ENCODE measurements around the gene NGF.

NGF gene

DNA sequence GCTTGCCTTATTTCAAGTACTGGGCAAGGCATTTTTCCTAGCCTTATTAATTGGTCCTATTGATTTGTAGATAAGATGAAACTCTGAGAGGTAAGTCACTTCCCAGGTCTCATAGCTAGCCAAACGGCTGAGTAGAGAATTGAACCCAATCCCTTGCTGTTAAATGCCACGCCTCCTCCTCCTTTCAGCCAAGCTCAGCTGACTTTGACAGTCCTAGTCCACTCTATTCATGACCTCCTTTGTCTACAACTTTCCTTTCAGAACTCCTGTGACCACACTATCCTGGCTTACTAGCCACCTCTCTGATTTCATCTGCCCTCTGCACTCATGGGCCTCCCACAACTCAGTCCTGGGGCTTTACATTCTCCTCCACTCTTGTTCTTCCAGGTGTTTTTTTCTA is 3.9 kb upstream of the NGF start:
- Histone ChIP-seq H3K9me2 (replicated peaks; ENCODE audit: insufficient read depth, low read length) (no peaks in the 10 kb centered on the region), H3K4me3 (ENCODE audit: low read length) (no peak overlapping the region), H3K9ac (ENCODE audit: low read length) (no peak overlapping the region), H3K4me1 (ENCODE audit: low read length) (no peaks in the 10 kb centered on the region), H3K4me2 (ENCODE audit: low read depth, low read length) (no peak overlapping the region), H3K36me3 (replicated peaks; ENCODE audit: insufficient read depth, low read length) (no peaks in the 10 kb centered on the region), H3K79me2 (ENCODE audit: low read length) (no peaks in the 10 kb centered on the region), H2AFZ (ENCODE audit: low read length) (no peak overlapping the region), H3K27me3 (replicated peaks; ENCODE audit: insufficient read depth, low read length) (no peaks in the 10 kb centered on the region), H3F3A (ENCODE audit: insufficient read depth, low read length) (no peaks in the 10 kb centered on the region), H3K9me3 (replicated peaks; ENCODE audit: insufficient read depth, low read length) (no peaks in the 10 kb centered on the region), H4K20me1 (ENCODE audit: insufficient read depth, low read length) (no peaks in the 10 kb centered on the region), H3K27ac (ENCODE audit: low read length) (no peak overlapping the region)
- DNase-seq, result no peak
- TF ChIP-seq EZH2phosphoT487 (IDR thresholded peaks at IDR 0.05; ENCODE audit: low read length), result no peak
- TF ChIP-seq EZH2 (optimal IDR thresholded peaks at IDR 0.05; ENCODE audit: low read depth, low read length), result no peak
- TF ChIP-seq, protein P1, sequence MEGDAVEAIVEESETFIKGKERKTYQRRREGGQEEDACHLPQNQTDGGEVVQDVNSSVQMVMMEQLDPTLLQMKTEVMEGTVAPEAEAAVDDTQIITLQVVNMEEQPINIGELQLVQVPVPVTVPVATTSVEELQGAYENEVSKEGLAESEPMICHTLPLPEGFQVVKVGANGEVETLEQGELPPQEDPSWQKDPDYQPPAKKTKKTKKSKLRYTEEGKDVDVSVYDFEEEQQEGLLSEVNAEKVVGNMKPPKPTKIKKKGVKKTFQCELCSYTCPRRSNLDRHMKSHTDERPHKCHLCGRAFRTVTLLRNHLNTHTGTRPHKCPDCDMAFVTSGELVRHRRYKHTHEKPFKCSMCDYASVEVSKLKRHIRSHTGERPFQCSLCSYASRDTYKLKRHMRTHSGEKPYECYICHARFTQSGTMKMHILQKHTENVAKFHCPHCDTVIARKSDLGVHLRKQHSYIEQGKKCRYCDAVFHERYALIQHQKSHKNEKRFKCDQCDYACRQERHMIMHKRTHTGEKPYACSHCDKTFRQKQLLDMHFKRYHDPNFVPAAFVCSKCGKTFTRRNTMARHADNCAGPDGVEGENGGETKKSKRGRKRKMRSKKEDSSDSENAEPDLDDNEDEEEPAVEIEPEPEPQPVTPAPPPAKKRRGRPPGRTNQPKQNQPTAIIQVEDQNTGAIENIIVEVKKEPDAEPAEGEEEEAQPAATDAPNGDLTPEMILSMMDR (IDR thresholded peaks at IDR 0.05; ENCODE audit: low read length), result no peak

DNA sequence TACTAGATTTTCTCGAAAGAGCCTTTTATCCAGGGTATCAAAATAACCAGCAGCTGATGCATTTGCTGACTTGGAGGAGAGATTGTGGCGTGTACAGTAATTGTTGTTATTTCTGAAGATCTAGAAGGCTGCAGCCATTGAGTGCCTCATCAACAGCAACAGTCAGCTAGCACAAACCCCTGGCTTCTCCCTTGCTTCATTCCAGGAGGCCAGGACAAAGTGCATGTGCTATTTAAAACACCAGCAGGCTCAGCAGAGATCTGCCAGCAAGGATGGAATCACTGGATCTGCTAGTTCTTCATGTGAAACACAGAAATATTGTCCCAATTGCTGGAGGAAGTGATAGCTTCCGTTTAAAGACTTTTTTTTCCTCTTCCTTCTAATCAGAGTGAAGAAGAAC is 2.8 kb upstream of the NGF start:
- no peaks in the 10 kb centered on the region for H4K20me1 ChIP-seq (ENCODE audit: insufficient read depth, low read length)
- no peak overlapping the region for H3K27ac ChIP-seq (ENCODE audit: low read length)
- H2AFZ ChIP-seq (ENCODE audit: low read length), result no peak overlapping the region
- H3K4me3 ChIP-seq (ENCODE audit: low read length), result no peak overlapping the region
- H3K9me3 ChIP-seq (replicated peaks; ENCODE audit: insufficient read depth, low read length), result no peaks in the 10 kb centered on the region
- H3K4me2 ChIP-seq (ENCODE audit: low read depth, low read length), result no peak overlapping the region
- H3K9me2 ChIP-seq (replicated peaks; ENCODE audit: insufficient read depth, low read length), result no peaks in the 10 kb centered on the region
- no peaks in the 10 kb centered on the region for H3K4me1 ChIP-seq (ENCODE audit: low read length)
- H3F3A ChIP-seq (ENCODE audit: insufficient read depth, low read length), result no peaks in the 10 kb centered on the region
- no peak overlapping the region for H3K9ac ChIP-seq (ENCODE audit: low read length)
- TF ChIP-seq EZH2 (optimal IDR thresholded peaks at IDR 0.05; ENCODE audit: low read depth, low read length) (no peak), EZH2phosphoT487 (IDR thresholded peaks at IDR 0.05; ENCODE audit: low read length) (no peak)
- TF ChIP-seq, protein P1 (IDR thresholded peaks at IDR 0.05; ENCODE audit: low read length), result no peak
- no peaks in the 10 kb centered on the region for H3K36me3 ChIP-seq (replicated peaks; ENCODE audit: insufficient read depth, low read length)
- no peaks in the 10 kb centered on the region for H3K27me3 ChIP-seq (replicated peaks; ENCODE audit: insufficient read depth, low read length)
- H3K79me2 ChIP-seq (ENCODE audit: low read length), result no peaks in the 10 kb centered on the region
- no peak for DNase-seq

DNA sequence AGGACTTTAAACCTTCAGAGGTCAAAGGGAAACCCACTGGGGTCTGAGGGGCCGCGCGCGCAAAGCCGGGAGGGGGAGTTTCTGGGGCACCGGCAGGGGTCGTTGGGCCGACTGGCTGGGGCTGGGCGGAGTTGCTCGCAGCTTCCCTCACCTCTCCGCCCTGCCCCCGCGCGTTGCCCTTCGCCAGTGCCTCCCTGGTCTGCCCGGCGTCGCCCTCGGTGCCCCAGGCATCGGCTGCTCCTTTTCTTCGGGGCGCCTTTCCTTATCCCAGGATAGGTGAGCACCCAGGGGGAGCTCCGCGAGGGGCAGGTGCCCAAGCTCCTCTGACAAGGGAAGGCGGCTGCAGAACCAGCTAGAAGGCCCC is 390 bp upstream of the NGF start:
- Histone ChIP-seq H3K9ac (ENCODE audit: low read length) (no peak overlapping the region), H3K4me2 (ENCODE audit: low read depth, low read length) (no peak overlapping the region), H3K79me2 (ENCODE audit: low read length) (no peaks in the 10 kb centered on the region), H3K9me2 (replicated peaks; ENCODE audit: insufficient read depth, low read length) (no peaks in the 10 kb centered on the region), H2AFZ (ENCODE audit: low read length) (no peak overlapping the region), H3K27me3 (replicated peaks; ENCODE audit: insufficient read depth, low read length) (no peaks in the 10 kb centered on the region), H3F3A (ENCODE audit: insufficient read depth, low read length) (no peaks in the 10 kb centered on the region), H3K27ac (ENCODE audit: low read length) (no peak overlapping the region), H3K4me1 (ENCODE audit: low read length) (no peaks in the 10 kb centered on the region), H3K9me3 (replicated peaks; ENCODE audit: insufficient read depth, low read length) (no peaks in the 10 kb centered on the region), H4K20me1 (ENCODE audit: insufficient read depth, low read length) (no peaks in the 10 kb centered on the region), H3K4me3 (ENCODE audit: low read length) (no peak overlapping the region), H3K36me3 (replicated peaks; ENCODE audit: insufficient read depth, low read length) (no peaks in the 10 kb centered on the region)
- TF ChIP-seq, protein P1 (IDR thresholded peaks at IDR 0.05; ENCODE audit: low read length), result no peak
- TF ChIP-seq EZH2 (optimal IDR thresholded peaks at IDR 0.05; ENCODE audit: low read depth, low read length) (no peak), EZH2phosphoT487 (IDR thresholded peaks at IDR 0.05; ENCODE audit: low read length) (no peak)
- DNase-seq, result no peak

Data from MM.1S (cell line).